Caki2 (cell line): ENCODE results near the gene SUMF1. TPM values are rescaled to one million over a fixed set of nuclear protein-coding genes. Genes with fewer than 3 reads are reported as not detected.

Source experiments
- DNase-seq: peaks from one replicate; pipeline ENCODE4 v3.0.0-alpha.2; 2015; ENCODE audit warnings: low read depth
- in situ Hi-C: cut with HindIII; loops from 2 replicates; pipeline ENCODE4 v1.10.0; 2016; ENCODE audit warnings: low sequenced_read_pairs, low pct_unique_long_range_greater_than_20kb, mixed read lengths
- total RNA-seq: library from RNA; depleted of rRNA; stranded (reverse); fragments of >200 nt; shearing (Covaris generic); gene quantifications from 2 replicates; pipeline ENCODE4 v1.2.3, GENCODE V29; 2014; ENCODE audit warnings: low replicate concordance

Gene SUMF1
- total RNA-seq, 1 experiment from 2014 or later = 32.3 TPM

DNA sequence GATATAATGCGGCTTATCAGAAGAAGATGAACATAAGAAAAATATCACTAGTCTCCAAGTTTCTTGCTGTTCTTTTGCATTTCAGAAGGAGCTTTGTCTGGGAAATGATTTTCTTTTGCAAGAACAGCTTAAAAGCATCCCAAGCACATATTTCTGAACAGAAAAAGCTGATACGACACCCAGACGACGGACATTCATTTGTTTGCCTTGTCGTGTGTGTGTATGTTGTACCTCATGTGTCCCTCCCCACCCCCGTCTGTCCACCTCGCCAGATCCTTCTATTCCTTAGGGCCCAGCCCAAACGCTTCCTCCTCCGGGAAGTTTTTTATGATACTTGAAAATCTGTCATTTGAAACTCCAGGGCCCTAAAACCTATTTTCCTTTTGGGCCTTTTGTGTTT lies 34.9 kb upstream of the SUMF1 start:
- no peak for DNase-seq
- in situ Hi-C loops = no loop called here

DNA sequence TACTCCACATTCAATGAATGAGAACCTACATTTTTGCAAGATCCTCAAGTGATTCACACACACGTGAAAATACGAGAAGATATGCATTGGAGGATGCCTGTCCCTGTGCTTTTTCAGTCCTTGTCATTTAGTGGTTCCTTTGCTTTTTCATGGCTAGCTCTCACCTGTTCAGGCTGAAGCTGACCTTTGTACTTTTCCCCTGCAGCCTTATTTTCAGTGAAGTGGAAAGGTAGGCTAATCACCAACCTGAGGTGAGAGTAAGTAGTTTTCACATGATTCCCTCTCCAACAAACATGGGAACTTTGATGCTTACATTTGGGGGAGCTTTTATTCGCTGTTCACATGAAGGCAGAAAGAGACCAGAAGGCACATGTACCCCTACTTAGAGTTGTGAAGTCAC lies 34.4 kb upstream of the SUMF1 start:
- no peak for DNase-seq
- in situ Hi-C loops = no loop called here

DNA sequence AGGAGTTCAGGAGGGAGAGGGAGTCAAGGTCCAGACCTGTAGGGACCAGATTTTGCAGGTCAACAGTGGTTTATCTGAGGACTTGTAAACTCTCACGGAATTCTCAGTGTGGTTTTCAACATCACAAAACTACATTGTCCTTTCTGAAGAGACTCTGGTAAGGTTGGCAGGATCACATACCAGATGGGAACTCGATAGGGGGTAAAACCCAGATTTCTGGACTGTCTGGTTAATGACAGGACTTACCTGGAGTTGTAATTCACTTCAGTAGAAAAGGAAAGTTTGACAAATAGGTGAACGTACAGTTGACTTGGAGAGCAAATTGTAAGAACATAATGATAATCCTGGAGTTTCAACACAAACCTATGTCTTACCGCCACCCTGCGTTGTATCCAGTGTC lies 31.4 kb upstream of the SUMF1 start:
- no peak for DNase-seq
- in situ Hi-C loops = no loop called here

DNA sequence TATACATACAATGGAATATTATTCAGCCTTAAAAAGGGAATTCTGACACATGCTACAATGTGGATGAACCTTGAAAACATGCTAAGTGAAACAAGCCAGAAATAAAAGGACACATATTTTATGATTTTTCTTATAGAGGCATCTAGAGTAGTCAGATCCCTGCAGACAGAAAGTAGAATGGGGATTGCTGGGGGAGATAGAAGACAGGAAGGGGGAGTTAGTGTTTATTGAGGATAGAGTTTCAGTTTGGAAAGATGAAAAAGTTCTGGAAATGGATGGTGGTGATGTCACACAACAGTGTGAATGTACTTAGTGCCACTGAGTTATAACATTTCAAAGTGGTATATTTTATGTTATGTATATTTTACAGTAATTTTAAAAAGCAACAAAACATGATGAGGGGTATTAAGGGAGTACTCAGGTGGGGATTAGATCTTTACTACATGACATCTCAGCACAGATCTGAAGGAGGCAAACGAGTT lies 30.8 kb upstream of the SUMF1 start:
- DNase-seq = no peak
- in situ Hi-C loops = no loop called here

DNA sequence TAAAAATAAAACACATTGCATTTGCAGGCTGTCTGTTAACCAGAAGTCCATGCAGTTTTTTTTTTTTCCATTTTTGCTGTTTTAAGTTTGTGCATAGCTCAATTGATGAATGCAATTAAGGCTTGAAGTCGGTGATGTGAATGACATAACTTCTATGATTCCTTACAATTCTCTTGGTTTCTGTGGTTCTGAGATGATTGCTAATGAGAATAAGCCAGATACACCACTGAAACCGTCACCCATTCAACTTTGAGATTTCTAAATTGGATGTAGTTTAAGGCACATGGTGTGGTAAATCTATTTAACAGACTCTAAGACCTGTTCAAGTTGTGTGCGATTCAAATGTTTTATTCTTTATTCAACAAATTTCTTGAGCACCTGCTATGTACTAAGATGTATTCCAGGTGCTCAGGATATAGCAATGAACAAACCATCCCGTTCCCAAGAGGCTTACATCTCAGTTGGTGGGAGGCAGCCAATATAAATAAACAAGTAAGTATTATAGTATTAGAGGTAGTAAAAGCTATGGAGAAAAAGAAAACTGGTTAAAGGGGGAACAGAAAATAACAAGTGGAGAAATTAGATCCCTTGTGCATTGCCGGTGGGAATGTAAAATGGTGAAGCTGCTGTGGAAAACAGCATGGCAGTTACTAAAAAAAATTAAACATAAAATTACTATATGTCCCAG lies 30.1 kb upstream of the SUMF1 start:
- no peak for DNase-seq
- in situ Hi-C loops = no loop called here

GRCh38 chr3:4496087-4496452 lies 29.0 kb upstream of the SUMF1 start:
- DNase-seq = no peak
- in situ Hi-C loops = no loop called here

DNA sequence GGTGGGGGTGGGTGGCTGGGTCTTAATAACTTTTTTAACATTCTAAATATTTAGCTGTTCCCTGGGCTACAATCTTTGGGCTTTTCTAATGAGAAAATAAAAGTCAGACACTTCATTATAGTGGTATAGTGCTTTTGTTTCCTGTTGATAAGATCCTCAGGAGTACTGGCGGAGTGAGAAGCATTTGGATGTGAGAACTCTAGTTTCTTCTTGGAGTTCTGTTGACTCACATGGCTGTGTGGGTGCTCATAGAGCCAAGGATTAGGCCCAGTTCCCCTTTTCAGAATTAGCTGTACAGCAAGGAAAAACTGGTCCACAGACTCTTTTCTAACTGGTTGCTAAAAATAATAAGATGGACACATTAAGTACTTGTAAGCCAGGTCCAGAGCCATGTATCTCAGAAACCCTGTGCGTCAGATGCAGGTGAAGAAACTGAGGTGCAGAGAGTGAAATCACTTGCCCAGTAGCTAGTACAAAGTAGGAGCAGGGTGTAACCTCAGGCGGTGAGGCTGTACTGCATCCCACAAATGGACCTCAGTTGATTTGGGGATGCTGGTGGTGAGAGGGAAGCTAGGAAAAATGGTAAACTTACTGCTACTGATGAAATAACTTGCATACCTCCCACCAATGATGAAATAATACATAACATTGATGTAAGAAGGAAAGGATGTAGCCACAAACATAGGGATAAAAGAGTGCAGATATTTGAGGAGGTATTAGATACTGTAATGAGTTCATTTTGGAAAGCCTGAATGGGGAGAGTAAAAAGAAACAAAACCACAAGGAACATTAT lies 28.4 kb upstream of the SUMF1 start:
- DNase-seq = no peak
- in situ Hi-C loops = no loop called here

DNA sequence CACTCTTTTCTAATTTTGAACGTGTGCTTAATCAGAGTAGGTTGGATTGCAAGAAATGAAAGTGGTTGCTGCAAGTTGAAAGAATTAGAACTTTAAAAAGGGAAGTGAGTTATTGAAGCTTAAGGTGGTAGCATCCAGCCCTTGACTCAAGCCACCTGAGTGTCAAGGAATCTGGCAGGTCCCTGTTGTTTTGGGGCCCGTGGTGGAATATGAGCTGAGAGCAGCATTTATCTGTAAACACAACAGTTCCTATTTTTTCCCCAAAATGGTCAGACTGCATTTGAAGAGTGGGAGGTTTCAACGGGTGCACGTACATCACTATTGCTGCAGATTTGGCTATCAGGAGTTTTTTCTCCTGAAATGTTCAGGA lies 27.8 kb upstream of the SUMF1 start:
- in situ Hi-C loops = no loop called here
- DNase-seq = no peak

DNA sequence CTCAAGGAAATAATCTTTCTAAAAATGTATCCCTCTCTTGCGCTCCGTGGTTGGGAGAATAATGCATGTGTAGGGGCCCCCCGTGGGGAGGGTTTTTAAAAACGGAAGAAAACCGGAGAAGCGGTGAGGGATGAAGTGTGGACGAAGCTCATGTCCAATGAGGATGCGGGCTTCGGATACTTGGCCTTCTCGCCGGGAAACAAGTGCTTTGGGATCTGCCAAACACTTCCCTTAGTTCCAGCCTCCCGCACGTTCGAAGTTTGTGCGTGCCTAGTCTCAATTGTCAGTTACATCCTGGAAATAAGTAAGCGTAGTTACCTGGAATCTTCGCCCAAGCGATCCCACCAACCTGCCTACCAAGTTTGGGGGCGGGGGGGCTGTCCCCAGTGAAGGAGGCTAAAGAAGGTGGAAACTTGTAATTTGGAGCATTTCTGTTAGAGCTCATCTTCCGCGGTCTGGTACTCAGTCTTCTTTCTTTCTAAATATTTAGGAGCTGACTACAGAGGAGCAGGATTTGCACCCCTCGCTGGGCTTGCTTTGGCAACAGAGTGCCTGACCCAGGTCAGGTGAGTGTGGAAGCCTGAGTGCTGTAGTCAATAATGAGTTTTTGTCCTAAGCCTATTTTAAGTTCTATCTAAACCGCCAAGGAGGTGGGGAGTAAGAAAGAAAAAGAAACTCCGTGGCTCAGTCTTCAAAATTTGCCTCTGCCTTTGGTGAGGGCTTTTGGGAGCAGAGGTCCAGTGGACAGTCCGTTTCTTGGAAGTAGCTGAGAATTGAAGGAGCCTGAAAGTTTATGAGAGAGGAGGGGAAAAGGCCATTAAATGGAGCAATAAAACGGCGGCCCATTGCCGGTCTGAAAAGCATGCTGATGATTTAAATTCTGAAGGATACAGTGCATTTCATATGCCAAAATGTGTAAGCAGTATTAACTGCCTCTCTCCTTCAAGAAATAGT lies 27.1 kb upstream of the SUMF1 start:
- in situ Hi-C loops = no loop called here
- no peak for DNase-seq

DNA sequence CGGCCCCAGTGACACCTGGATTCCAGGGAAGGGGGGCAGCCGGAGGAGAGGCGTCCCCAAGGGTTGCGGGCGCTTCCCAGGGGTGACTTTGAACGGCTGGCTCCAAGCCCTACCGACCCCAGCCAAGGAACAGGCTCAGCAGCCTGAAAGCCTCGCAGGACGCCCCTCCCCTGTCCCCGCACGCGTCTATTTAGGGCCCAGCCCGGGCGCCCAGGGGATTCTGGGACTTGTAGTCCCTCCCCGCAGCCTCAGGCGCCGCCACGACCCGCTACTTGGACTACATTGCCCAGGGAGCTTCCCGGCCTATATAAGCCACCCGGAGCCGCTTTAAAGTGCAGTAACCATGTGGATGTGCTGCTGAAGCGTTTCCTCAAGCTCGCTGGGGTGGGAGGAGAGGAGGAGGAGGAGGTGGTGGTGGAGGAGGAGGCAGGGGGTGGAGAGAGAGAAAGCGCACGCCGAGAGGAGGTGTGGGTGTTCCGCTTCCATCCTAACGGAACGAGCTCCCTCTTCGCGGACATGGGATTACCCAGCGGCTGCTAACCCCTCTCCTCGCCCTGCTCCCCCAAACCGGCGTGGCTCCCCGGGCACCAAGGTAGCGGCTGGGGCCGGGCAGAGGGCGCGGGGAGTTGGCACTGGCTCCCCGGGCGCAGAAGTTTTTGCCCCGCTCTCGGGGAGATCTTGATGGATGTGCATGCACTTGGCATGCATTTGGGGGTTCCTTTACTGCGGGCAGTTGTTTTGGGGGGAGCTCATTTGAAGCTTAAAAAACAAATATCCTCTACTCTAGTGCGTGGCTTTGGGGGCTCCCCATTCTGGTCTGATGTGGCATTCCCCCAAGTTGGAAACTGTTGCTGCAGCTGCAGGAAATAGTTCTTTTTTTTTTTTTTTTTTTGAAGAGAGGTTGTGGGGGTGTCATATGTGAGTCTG lies 26.2 kb upstream of the SUMF1 start, which contains the start of gene ITPR1:
Gene ITPR1 (plus strand): TSS at position 335 of the 927 bp plus-strand sequence. CDS start 23,144 bp downstream, outside the sequence.
- in situ Hi-C loops = no loop called here
- DNase-seq = peak; percentile 85

GRCh38 chr3:4492208-4493013 lies 25.3 kb upstream of the SUMF1 start:
- in situ Hi-C loops = no loop called here
- DNase-seq = peak; percentile 31

GRCh38 chr3:4491855-4492207 lies 24.8 kb upstream of the SUMF1 start:
- in situ Hi-C loops = no loop called here
- no peak for DNase-seq

GRCh38 chr3:4478261-4478660 lies 11.2 kb upstream of the SUMF1 start:
- DNase-seq = no peak
- in situ Hi-C loops = no loop called here

DNA sequence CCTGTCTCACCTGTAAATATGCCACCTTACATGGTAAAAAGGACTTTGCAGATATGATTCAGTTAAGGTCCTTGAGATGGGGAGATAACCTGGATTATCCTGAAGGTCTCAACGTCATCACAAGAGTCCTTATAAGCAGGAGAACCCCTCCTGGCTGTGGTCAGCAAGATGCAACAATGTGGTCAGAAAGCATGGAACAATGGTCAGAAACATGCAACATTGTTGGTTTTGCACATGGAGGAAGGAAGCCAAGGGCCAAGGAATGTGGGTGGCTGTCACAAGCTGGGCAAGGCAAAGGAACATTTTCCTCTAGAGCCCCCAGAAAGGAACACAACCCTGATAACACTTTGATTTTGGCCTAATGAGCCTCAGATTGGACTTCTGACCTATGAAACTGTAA lies 9.4 kb upstream of the SUMF1 start:
- no peak for DNase-seq
- in situ Hi-C loops = no loop called here

GRCh38 chr3:4475804-4476203 lies 8.7 kb upstream of the SUMF1 start:
- no peak for DNase-seq
- in situ Hi-C loops = no loop called here

DNA sequence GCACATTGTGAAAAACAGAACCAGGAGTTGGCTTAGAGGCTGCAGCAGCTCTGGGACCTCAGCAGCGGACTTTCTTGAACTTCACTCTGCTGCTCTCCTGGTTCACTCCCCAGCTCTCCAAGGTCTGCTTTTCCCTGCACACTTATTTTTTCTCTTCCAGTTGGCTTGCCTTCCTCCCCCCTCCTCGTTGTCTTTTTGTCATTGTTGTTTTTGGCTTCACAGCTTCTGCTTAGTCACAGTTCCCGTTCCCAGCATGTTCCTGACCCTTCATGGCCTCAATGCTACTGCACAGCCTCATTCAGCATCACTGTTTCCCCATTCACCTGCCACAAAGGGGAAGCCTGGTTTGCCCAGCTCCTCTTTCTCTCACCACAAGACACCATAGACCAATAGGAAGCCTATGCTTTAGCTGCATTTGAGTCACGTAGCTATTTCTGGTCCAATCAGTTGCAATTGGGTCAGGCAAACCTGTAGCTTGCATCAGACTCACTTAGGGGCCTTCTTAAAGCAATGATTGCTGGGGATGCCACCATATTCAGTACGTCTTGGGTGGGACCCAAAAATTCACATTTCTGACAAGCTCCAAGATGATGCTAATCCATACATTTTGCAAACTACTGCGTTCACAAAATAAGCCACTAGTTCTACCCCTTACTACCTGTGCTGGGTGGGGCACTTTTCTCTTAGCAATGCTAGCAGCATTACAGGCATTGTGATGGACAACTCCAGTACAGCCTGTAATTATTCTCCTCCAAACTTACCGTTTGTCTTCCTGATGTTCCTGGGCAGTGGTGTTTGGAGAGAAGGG lies 7.8 kb upstream of the SUMF1 start:
- in situ Hi-C loops = no loop called here
- DNase-seq = peak; percentile 83
